Left colon (tissue), 2 donors: ENCODE measurements around the gene TM7SF2. TPM values are rescaled to one million over a fixed set of nuclear protein-coding genes. Genes with fewer than 3 reads are reported as not detected.

ENCODE experiments used
- microRNA-seq, 2 donors: library from miRNA; unstranded; fragments of <30 nt; microRNA quantifications; one replicate each; pipeline versions ENCODE4 v1.1.0 to v1.2.0, GENCODE V29; 2020
- total RNA-seq, 2 donors: library from RNA; stranded (reverse); fragmentation: NEBNext Ultra II Directional; extraction: Animal tissue kit (Norgen Biotek cat#: 25700); gene quantifications; one replicate each; pipeline ENCODE4 v1.2.1, GENCODE V29; 2021
- donor health status: DM: no; HTN: no; CAD: no.
- donor health status: DM: yes; HTN: yes; CAD: no.

The TM7SF2 gene
- total RNA-seq, 2 donors from 2014 or later = 24.6 to 36.0 TPM

Small RNAs within 50 kb of the gene (microRNA-seq; reads per million reads assigned to microRNA genes)
- 0 reads per million in 2 donors for gene MIR6751

Other genes with a start within 250 kb of the TM7SF2 start
- gene EHD1, start 233.3 kb upstream of the TM7SF2 start, total RNA-seq = 10 to 100 TPM; 76.1 to 91.5 TPM
- 10 to 100 TPM; 25.3 to 43.4 TPM for gene ATG2A, start 194.7 kb upstream of the TM7SF2 start, total RNA-seq
- 10 to 100 TPM; 25.1 to 39.6 TPM for gene PPP2R5B, start 187.2 kb upstream of the TM7SF2 start, total RNA-seq
- not detected for gene GPHA2, start 176.0 kb upstream of the TM7SF2 start, total RNA-seq
- gene MAJIN, start 139.8 kb upstream of the TM7SF2 start, total RNA-seq = not detected
- gene BATF2, start 114.9 kb upstream of the TM7SF2 start, total RNA-seq = 10 to 100 TPM; 17.4 to 17.6 TPM
- 10 to 100 TPM; 59.1 to 60.3 TPM for gene ARL2, start 97.7 kb upstream of the TM7SF2 start, total RNA-seq
- 10 to 100 TPM; 38.9 to 41.4 TPM for gene SNX15, start 84.4 kb upstream of the TM7SF2 start, total RNA-seq
- gene SAC3D1, start 70.7 kb upstream of the TM7SF2 start, total RNA-seq = 10 to 100 TPM; 11.1 to 11.6 TPM
- gene NAALADL1, start 53.3 kb upstream of the TM7SF2 start, total RNA-seq = 10 to 100 TPM in 1 of 2 donors, 1 to 10 TPM in 1; 7.8 to 34.1 TPM
- 1 to 10 TPM; 3.0 to 7.3 TPM for gene CDCA5, start 27.8 kb upstream of the TM7SF2 start, total RNA-seq
- gene ZFPL1, start 27.6 kb upstream of the TM7SF2 start, total RNA-seq = 10 to 100 TPM; 45.3 to 45.6 TPM
- 100 to 1,000 TPM; 174 to 186 TPM for gene VPS51, start 15.7 kb upstream of the TM7SF2 start, total RNA-seq
- 1 to 10 TPM; 7.3 to 9.7 TPM for gene ZNHIT2, start 5.8 kb downstream of the TM7SF2 start, total RNA-seq
- 100 to 1,000 TPM; 701 to 737 TPM for gene FAU, start 10.3 kb downstream of the TM7SF2 start, total RNA-seq
- gene MRPL49, start 10.4 kb downstream of the TM7SF2 start, total RNA-seq = 10 to 100 TPM; 47.0 to 54.5 TPM
- gene SYVN1, start 22.6 kb downstream of the TM7SF2 start, total RNA-seq = 10 to 100 TPM; 64.5 to 70.4 TPM
- not detected for gene SPDYC, start 58.4 kb downstream of the TM7SF2 start, total RNA-seq
- gene CAPN1, start 70.1 kb downstream of the TM7SF2 start, total RNA-seq = 100 to 1,000 TPM; 316 to 367 TPM
- gene POLA2, start 150.1 kb downstream of the TM7SF2 start, total RNA-seq = 1 to 10 TPM; 4.3 to 9.8 TPM
- 10 to 100 TPM; 10.3 to 16.2 TPM for gene CDC42EP2, start 203.0 kb downstream of the TM7SF2 start, total RNA-seq
- gene DPF2, start 222.0 kb downstream of the TM7SF2 start, total RNA-seq = 10 to 100 TPM; 25.9 to 33.1 TPM
- under 1 TPM; 0.20 to 0.61 TPM for gene TIGD3, start 242.9 kb downstream of the TM7SF2 start, total RNA-seq